ENCODE results near the gene DLST.
A peak's percentile ranks its signal among the peaks of the same experiment; 100 is the strongest.

DLST gene

GRCh38 chr14:74919421-74920165 is 37.9 kb downstream of the DLST start:
- H3K4me3 ChIP-seq (replicated peaks; ENCODE audit: low read depth, low read length): no peak overlapping the region
- peak; percentile 57 for DNase-seq (ENCODE audit: low read depth)
- TF ChIP-seq, protein P1, sequence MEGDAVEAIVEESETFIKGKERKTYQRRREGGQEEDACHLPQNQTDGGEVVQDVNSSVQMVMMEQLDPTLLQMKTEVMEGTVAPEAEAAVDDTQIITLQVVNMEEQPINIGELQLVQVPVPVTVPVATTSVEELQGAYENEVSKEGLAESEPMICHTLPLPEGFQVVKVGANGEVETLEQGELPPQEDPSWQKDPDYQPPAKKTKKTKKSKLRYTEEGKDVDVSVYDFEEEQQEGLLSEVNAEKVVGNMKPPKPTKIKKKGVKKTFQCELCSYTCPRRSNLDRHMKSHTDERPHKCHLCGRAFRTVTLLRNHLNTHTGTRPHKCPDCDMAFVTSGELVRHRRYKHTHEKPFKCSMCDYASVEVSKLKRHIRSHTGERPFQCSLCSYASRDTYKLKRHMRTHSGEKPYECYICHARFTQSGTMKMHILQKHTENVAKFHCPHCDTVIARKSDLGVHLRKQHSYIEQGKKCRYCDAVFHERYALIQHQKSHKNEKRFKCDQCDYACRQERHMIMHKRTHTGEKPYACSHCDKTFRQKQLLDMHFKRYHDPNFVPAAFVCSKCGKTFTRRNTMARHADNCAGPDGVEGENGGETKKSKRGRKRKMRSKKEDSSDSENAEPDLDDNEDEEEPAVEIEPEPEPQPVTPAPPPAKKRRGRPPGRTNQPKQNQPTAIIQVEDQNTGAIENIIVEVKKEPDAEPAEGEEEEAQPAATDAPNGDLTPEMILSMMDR (IDR thresholded peaks at IDR 0.05; ENCODE audit: low read length, missing control alignments): no peak

- TF ChIP-seq, protein P1 (IDR thresholded peaks at IDR 0.05; ENCODE audit: low read length, missing control alignments): no peak
- H3K4me3 ChIP-seq (replicated peaks; ENCODE audit: low read depth, low read length): no peak overlapping the region
- DNase-seq (ENCODE audit: low read depth): no peak
These were observed 38.6 kb downstream of the DLST start for GRCh38 chr14:74920281-74920680.

DNA sequence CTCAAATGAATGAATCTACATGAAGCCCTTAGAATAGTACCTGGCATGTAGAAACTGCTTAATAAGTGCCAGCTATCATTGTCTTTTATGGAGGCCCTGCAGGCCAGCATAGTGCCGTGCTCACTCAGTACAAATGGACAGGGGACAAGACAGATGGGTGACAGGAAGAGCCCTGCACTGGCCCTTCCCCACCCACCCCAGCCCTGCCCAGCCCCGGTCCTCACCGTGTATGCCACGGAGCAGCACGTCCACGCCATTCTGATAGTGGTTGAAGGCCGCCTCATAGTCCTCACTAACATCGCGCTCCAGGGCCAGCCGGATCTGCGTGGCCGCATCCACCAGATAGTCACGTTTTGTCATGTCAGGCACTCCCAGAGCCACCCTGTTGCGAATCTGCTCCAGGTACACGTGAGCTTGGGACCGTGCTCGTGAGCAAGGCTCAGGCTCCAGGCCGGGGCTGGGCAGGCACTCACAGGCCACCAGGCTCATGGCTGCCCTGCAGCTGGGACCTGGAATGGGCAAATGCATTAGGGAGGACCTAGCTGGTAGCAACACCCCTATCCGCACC is 39.4 kb downstream of the DLST start:
- H3K4me3 ChIP-seq (replicated peaks; ENCODE audit: low read depth, low read length): no peak overlapping the region
- TF ChIP-seq, protein P1 (IDR thresholded peaks at IDR 0.05; ENCODE audit: low read length, missing control alignments): no peak
- no peak for DNase-seq (ENCODE audit: low read depth)

DNA sequence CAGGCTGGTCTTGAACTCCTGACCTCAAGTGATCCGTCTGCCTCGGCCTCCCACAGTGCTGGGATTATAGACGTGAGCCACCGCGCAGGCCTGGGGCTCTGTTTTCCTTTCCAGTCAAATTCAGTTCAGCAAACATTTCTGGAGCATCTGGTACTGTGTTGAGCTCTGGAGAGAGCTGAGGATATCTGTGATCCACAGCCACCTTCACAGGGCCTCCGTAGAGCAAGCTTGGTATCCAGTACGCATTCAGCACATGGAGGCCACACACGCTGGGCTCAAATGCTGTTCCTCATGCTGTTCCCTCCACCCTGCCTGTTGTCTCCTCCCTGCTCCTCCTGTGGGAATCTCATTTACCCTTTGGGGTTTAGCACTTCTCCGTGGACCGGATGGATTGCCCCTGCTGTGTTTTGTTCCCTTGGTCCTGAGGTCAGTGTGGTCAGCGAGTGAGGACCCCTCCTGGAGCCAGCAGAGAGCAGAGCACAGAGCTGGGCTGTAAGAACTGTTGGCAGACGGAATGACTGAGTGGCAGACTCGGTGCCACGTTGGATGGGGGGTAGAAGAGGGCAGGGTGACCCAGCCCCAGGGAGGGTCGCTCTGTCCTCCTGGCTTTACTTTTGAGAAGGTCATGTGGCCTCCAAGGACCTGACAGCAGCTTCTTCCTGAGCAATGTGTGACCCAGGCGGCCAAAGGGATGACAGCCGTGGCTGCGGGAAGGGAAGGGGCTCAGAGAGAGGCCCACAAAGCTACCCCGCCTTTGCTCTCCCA is 40.5 kb downstream of the DLST start:
- TF ChIP-seq, protein P1 (IDR thresholded peaks at IDR 0.05; ENCODE audit: low read length, missing control alignments): no peak
- no peak overlapping the region for H3K4me3 ChIP-seq (replicated peaks; ENCODE audit: low read depth, low read length)
- no peak for DNase-seq (ENCODE audit: low read depth)

DNA sequence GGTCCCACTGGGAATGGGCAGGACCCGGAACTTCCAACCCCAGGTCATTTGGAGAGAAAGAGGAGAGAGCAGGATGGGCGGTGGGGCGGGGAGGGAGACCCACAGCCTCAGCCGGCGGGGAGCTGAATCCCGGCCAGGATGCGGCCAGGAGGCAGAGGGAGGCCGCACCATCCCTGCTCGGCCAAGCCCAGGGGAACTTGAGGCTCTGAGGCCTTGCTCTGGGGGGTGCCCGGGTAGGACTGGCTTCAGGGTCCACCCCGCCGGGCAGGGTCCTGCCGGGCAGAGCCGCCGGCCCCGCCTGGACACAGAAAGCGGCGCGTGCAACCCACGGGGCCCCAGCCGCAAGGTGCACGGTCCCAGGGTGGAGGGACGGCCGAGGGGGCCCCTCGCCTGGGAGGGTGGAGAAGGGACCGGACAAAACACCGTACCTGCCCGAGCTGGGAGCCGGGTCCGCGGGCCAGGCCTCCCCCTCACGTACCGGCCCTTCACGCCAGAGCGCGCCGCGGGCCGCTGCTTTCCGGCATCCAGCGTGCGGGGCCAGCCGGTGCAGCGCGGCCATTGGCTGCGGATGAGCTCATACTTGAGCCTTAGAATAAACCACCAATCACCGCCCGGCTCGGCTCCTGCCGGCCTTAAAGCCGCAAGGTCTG is 41.2 kb downstream of the DLST start, which contains the start of gene RPS6KL1:
Gene RPS6KL1 (minus strand): TSS at position 509 of the 650 bp plus-strand sequence. CDS start 1,719 bp downstream, outside the sequence.
- H3K4me3 ChIP-seq (replicated peaks; ENCODE audit: low read depth, low read length): peak within 1 kb of the TSS; percentile 45
- DNase-seq (ENCODE audit: low read depth): peak; percentile 78
- TF ChIP-seq, protein P1 (IDR thresholded peaks at IDR 0.05; ENCODE audit: low read length, missing control alignments): no peak

DNA sequence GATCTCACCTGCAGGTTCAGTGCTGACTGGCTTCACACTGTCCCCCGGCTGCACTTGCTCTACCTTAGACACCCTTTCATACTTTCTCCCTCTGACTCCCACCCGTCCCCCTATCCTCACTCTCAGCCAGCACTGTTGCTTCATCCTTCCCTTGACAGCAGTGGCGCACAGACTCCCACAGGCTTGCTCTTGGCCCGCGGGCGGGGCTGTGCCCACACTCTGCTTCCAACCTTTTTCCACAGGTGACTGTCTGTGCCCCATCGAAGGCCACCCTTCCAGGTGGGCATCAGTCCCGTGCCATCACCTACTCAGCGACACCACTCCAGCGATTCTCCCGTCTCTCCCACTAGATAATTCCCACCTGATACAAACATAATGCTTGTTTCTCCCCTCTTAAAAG is 42.3 kb downstream of the DLST start:
- H3K4me3 ChIP-seq (replicated peaks; ENCODE audit: low read depth, low read length): no peak overlapping the region
- no peak for DNase-seq (ENCODE audit: low read depth)
- TF ChIP-seq, protein P1 (IDR thresholded peaks at IDR 0.05; ENCODE audit: low read length, missing control alignments): no peak

Data from fibroblast of pulmonary artery (primary cell).